B cell (primary cell): ENCODE data around the gene MGARP. TPM values are rescaled to one million over a fixed set of nuclear protein-coding genes. Genes with fewer than 3 reads are reported as not detected.

Experiments used
- ATAC-seq: fragments of 200-7000 bp; cut with Tn5 transposase; one replicate; pipeline ENCODE4 v1.10.0; 2021; ENCODE audit warnings: low read depth, mild to moderate bottlenecking, moderate number of reproducible peaks, moderate library complexity
- CTCF ChIA-PET: fragments of 350-600 bp; sonication (Branson Sonifier 250); formaldehyde crosslinking; loops from one replicate; lab custom pipeline; 2021; ENCODE audit warnings: antibody characterized with exemption, inconsistent platforms; lab: Charles Lee
- POLR2A ChIA-PET: fragments of 350-600 bp; sonication (Branson Sonifier 250); formaldehyde crosslinking; loops from one replicate; lab custom pipeline; 2021; ENCODE audit warnings: antibody characterized with exemption; lab: Charles Lee
- DNase-seq: peaks from one replicate; pipeline ENCODE4 v3.0.0; 2013
- H2AFZ ChIP-seq: 2 replicates; pipeline ENCODE4 v1.6.1; 2012; ENCODE audit warnings: mild to moderate bottlenecking, low read depth, low read length; ENCODE audit not compliant: insufficient read depth, poor library complexity, severe bottlenecking
- H3K27ac ChIP-seq, 2 donors: 1 replicate in 1 of 2; 2 replicates in 1 of 2; pipeline ENCODE4 v1.5.1; 2012 to 2013; ENCODE audit warnings: low read length in 2 of 2, mild to moderate bottlenecking in 2 of 2, moderate library complexity in 1 of 2
- H3K27me3 ChIP-seq, 4 experiments: fragments of 200-600 bp in 1 of 4; sonication (generic) in 1 of 4; replicated peaks in 1 of 4; 1 replicate in 2 of 4; 2 replicates in 2 of 4; pipeline versions ENCODE4 v1.6.1 to v1.7.0; 2013 to 2016; ENCODE audit warnings: low read length in 3 of 4, mild to moderate bottlenecking in 2 of 4, mixed read lengths in 1 of 4, moderate library complexity in 1 of 4; ENCODE audit not compliant: insufficient read depth in 4 of 4, control insufficient read depth in 3 of 4; ENCODE audit errors: control extremely low read depth in 1 of 4
- H3K36me3 ChIP-seq, 2 experiments: replicated peaks in 1 of 2; 1 replicate in 1 of 2; 2 replicates in 1 of 2; pipeline versions ENCODE4 v1.6.1 to v1.7.1; 2013; ENCODE audit warnings: low read length in 1 of 2; ENCODE audit not compliant: insufficient read depth in 2 of 2, control insufficient read depth in 1 of 2; ENCODE audit errors: control extremely low read depth in 1 of 2, extremely low read depth in 1 of 2
- H3K4me1 ChIP-seq, 2 donors: fragments of 200-600 bp in 1 of 2; sonication (generic) in 1 of 2; 1 replicate in 1 of 2; 2 replicates in 1 of 2; pipeline versions ENCODE4 v1.5.1 to v1.6.1; 2013 to 2017; ENCODE audit warnings: low read length in 2 of 2; ENCODE audit not compliant: control insufficient read depth in 2 of 2, insufficient read depth in 2 of 2
- H3K4me2 ChIP-seq: replicated peaks from 2 replicates; pipeline ENCODE3; 2012; ENCODE audit warnings: mild to moderate bottlenecking, low read depth, low read length; ENCODE audit not compliant: poor library complexity, severe bottlenecking
- H3K4me3 ChIP-seq, 5 experiments: fragments of 200-600 bp in 1 of 5; sonication (generic) in 1 of 5; 1 replicate in 3 of 5; 2 replicates in 2 of 5; pipeline versions ENCODE4 v1.5.1 to v1.7.0; 2011 to 2016; ENCODE audit warnings: low read length in 4 of 5, mild to moderate bottlenecking in 4 of 5, low read depth in 2 of 5, control low read depth in 1 of 5, moderate library complexity in 1 of 5; ENCODE audit not compliant: insufficient read depth in 1 of 5; ENCODE audit errors: control extremely low read depth in 1 of 5, extremely low read depth in 1 of 5
- H3K79me2 ChIP-seq: fragments of 200-600 bp; sonication (generic); one replicate; pipeline ENCODE4 v1.6.0; 2016; ENCODE audit warnings: low read length; ENCODE audit not compliant: control insufficient read depth, insufficient read depth
- H3K9ac ChIP-seq: fragments of 200-600 bp; sonication (generic); 2 replicates; pipeline ENCODE4 v1.6.1; 2017; ENCODE audit warnings: mild to moderate bottlenecking, low read length, moderate library complexity
- H3K9me3 ChIP-seq, 3 donors: one replicate each; pipeline versions ENCODE4 v1.6.1 to v1.7.1; 2013; ENCODE audit warnings: low read length in 2 of 3; ENCODE audit not compliant: control insufficient read depth in 2 of 3, insufficient read depth in 1 of 3; ENCODE audit errors: control extremely low read depth in 1 of 3
- H4K20me1 ChIP-seq: 2 replicates; pipeline ENCODE4 v1.6.0; 2012; ENCODE audit warnings: mild to moderate bottlenecking, low read length; ENCODE audit not compliant: insufficient read depth, control insufficient read depth, poor library complexity, severe bottlenecking
- H3K27ac Mint-ChIP-seq: one replicate; pipeline ENCODE4 v1.8.0; 2021; ENCODE audit warnings: mixed read lengths
- H3K27me3 Mint-ChIP-seq: one replicate; pipeline ENCODE4 v1.8.0; 2021; ENCODE audit warnings: mixed read lengths
- H3K4me1 Mint-ChIP-seq: one replicate; pipeline ENCODE4 v1.8.0; 2021; ENCODE audit warnings: mixed read lengths
- H3K4me3 Mint-ChIP-seq: one replicate; pipeline ENCODE4 v1.8.0; 2021; ENCODE audit warnings: mixed read lengths
- H3K9me3 Mint-ChIP-seq: one replicate; pipeline ENCODE4 v1.8.0; 2022; ENCODE audit warnings: mixed read lengths; ENCODE audit not compliant: insufficient read depth
- CTCF ChIP-seq: fragments of 200-600 bp; IDR thresholded peaks from one replicate; pipeline ENCODE4 v1.8.0; 2022; ENCODE audit warnings: antibody characterized with exemption, mild to moderate bottlenecking
- EZH2 ChIP-seq: IDR thresholded peaks from 2 replicates; pipeline ENCODE4 v1.6.1; 2012; ENCODE audit warnings: borderline replicate concordance, low read depth, mild to moderate bottlenecking, moderate library complexity, low read length; ENCODE audit not compliant: insufficient read depth, poor library complexity, severe bottlenecking
- whole genome bisulfite sequencing: methylation state at CpG from one replicate; pipeline ENCODE4 v1.1.5; 2013; ENCODE audit warnings: missing lambda C conversion rate; ENCODE audit not compliant: insufficient coverage; 5-methylcytosine and 5-hydroxymethylcytosine counted together
- intact Hi-C: fragments of 100-400 bp; cut with micrococcal nuclease; formaldehyde crosslinking; loops from one replicate; pipeline ENCODE4 v1.10.0; 2022
- polyA plus RNA-seq: library from polyadenylated mRNA; depleted of rRNA; stranded (reverse); fragments of >200 nt; gene quantifications from 2 replicates; pipeline ENCODE4 v1.2.3, GENCODE V29; 2012
- total RNA-seq, 2 donors: library from RNA; stranded (reverse); fragments of 120-200 nt in 1 of 2; gene quantifications; 1 replicate in 1 of 2; 2 replicates in 1 of 2; pipeline versions ENCODE4 v1.2.3 to v1.2.4, GENCODE V29; 2013 to 2022

Gene MGARP
- total and polyA plus RNA-seq, 2 donors (not counting 1 experiment from before 2014, with no cell fraction given) = 0.28 TPM; not detected in 1

GRCh38 chr4:139317635-139318034, 37.6 kb upstream of the MGARP start:
- H3K9me3 ChIP-seq = peaks cover 0 to 13% (median 0%) of the 10 kb centered on the region in 3 donors
- DNase-seq (no peak), ATAC-seq (no peak)
- no peaks in the 10 kb centered on the region for H3K27me3 Mint-ChIP-seq
- ChIA-PET CTCF (interaction anchor here (0.8 to 1.4 kb wide), 3 partner anchors 12 to 22 kb away, joined by 3 to 4 read pairs (median 3); partner anchors contain the start of gene NAA15), POLR2A (no interaction called here)
- no peaks in the 10 kb centered on the region for H3K36me3 ChIP-seq
- H3K4me2 ChIP-seq = no peak overlapping the region
- H3K4me3 Mint-ChIP-seq = no peak overlapping the region
- intact Hi-C loops = no loop called here
- H3K4me1 ChIP-seq = peaks cover 35 to 51% of the 10 kb centered on the region in 2 donors
- peaks cover 70% of the 10 kb centered on the region for H3K4me1 Mint-ChIP-seq
- H3K27me3 ChIP-seq = no peaks in the 10 kb centered on the region
- H2AFZ ChIP-seq = no peak overlapping the region
- H3K27ac ChIP-seq = no peak overlapping the region
- H3K4me3 ChIP-seq = no peak overlapping the region
- no peak for TF ChIP-seq CTCF
- no peak for TF ChIP-seq EZH2
- no peaks in the 10 kb centered on the region for H3K9me3 Mint-ChIP-seq
- H4K20me1 ChIP-seq = peaks cover 39% of the 10 kb centered on the region
- peaks cover 95% of the 10 kb centered on the region for H3K79me2 ChIP-seq
- no peak overlapping the region for H3K27ac Mint-ChIP-seq
- H3K9ac ChIP-seq = no peak overlapping the region

GRCh38 chr4:139316733-139317132, 36.7 kb upstream of the MGARP start:
- Mint-ChIP-seq H3K4me3 (peak overlapping the region; percentile 69), H3K27ac (peak overlapping the region; percentile 84), H3K4me1 (peaks cover 70% of the 10 kb centered on the region), H3K9me3 (no peaks in the 10 kb centered on the region), H3K27me3 (no peaks in the 10 kb centered on the region)
- CTCF ChIA-PET = interaction anchor here (0.8 to 1.4 kb wide), 3 partner anchors 13 to 21 kb away, joined by 3 to 4 read pairs (median 3); partner anchors contain the start of gene NAA15
- Histone ChIP-seq H3K9me3 (peaks cover 0 to 13% (median 0%) of the 10 kb centered on the region in 3 donors), H2AFZ (no peak overlapping the region), H3K4me3 (no peak overlapping the region), H3K4me1 (peaks cover 41 to 60% of the 10 kb centered on the region in 2 donors), H3K9ac (peak overlapping the region; percentile 40), H3K4me2 (peak overlapping the region; percentile 27), H3K36me3 (no peaks in the 10 kb centered on the region), H3K27me3 (no peaks in the 10 kb centered on the region), H4K20me1 (peaks cover 30% of the 10 kb centered on the region), H3K27ac (peak overlapping the region in 1 of 2 donors; percentile 80), H3K79me2 (peaks cover 95% of the 10 kb centered on the region)
- WGBS = 80% methylated on average over 1 of the region's 2 CpGs
- no peak for TF ChIP-seq CTCF
- TF ChIP-seq EZH2 = no peak
- POLR2A ChIA-PET = no interaction called here
- DNase-seq (no peak), ATAC-seq (no peak)
- intact Hi-C loops = no loop called here
